IPS DF 6.9 (cell line): ENCODE measurements around the gene PRKAG2.

Experiments used
- DNase-seq: peaks from one replicate; pipeline ENCODE4 v3.0.0-alpha.2; 2013; ENCODE audit warnings: low read depth, low spot score
- H3K27ac ChIP-seq: one replicate; pipeline ENCODE4 v1.5.1; 2013; ENCODE audit warnings: low read length, control low read depth
- H3K27me3 ChIP-seq: 2 replicates; pipeline ENCODE4 v1.6.1; 2013; ENCODE audit warnings: mild to moderate bottlenecking, low read length; ENCODE audit not compliant: control insufficient read depth, insufficient read depth
- H3K36me3 ChIP-seq: 2 replicates; pipeline ENCODE4 v1.6.1; 2013; ENCODE audit warnings: low read length; ENCODE audit not compliant: control insufficient read depth, insufficient read depth
- H3K4me1 ChIP-seq: 2 replicates; pipeline ENCODE4 v1.6.1; 2013; ENCODE audit warnings: low read length; ENCODE audit not compliant: control insufficient read depth, insufficient read depth
- H3K4me3 ChIP-seq: 2 replicates; pipeline ENCODE4 v1.5.1; 2013; ENCODE audit warnings: mild to moderate bottlenecking, low read length
- H3K9me3 ChIP-seq: 2 replicates; pipeline ENCODE4 v1.6.1; 2013; ENCODE audit warnings: low read length, inconsistent platforms; ENCODE audit not compliant: control insufficient read depth, insufficient read depth
- WGBS: extraction: QIAGEN DNeasy Blood & Tissue Kit; methylation state at CpG from one replicate; pipeline ENCODE4 v1.1.7; 2013; ENCODE audit warnings: mixed read lengths, missing lambda C conversion rate; ENCODE audit not compliant: insufficient read length, insufficient coverage; 5-methylcytosine and 5-hydroxymethylcytosine counted together

PRKAG2 gene

GRCh38 chr7:151601521-151602305 is 275.2 kb downstream of the PRKAG2 start:
- no CpG with 5 or more reads among the region's 21 CpGs for WGBS
- H3K36me3 ChIP-seq = no peaks in the 10 kb centered on the region
- DNase-seq = no peak
- H3K4me3 ChIP-seq = no peak overlapping the region
- H3K27me3 ChIP-seq = no peaks in the 10 kb centered on the region
- H3K27ac ChIP-seq = no peak overlapping the region
- H3K9me3 ChIP-seq = no peaks in the 10 kb centered on the region
- no peaks in the 10 kb centered on the region for H3K4me1 ChIP-seq

GRCh38 chr7:151600331-151600730 is 276.6 kb downstream of the PRKAG2 start:
- H3K4me1 ChIP-seq = no peaks in the 10 kb centered on the region
- no peak for DNase-seq
- no peak overlapping the region for H3K27ac ChIP-seq
- no peak overlapping the region for H3K4me3 ChIP-seq
- no peaks in the 10 kb centered on the region for H3K36me3 ChIP-seq
- no CpG with 5 or more reads among the region's 3 CpGs for WGBS
- H3K27me3 ChIP-seq = no peaks in the 10 kb centered on the region
- no peaks in the 10 kb centered on the region for H3K9me3 ChIP-seq

GRCh38 chr7:151599401-151600227 is 277.3 kb downstream of the PRKAG2 start:
- no peak overlapping the region for H3K27ac ChIP-seq
- no peaks in the 10 kb centered on the region for H3K9me3 ChIP-seq
- H3K27me3 ChIP-seq = no peaks in the 10 kb centered on the region
- no peaks in the 10 kb centered on the region for H3K4me1 ChIP-seq
- H3K36me3 ChIP-seq = no peaks in the 10 kb centered on the region
- no peak overlapping the region for H3K4me3 ChIP-seq
- no CpG with 5 or more reads among the region's 10 CpGs for WGBS
- DNase-seq = no peak

- no peak for DNase-seq
- Histone ChIP-seq H3K4me3 (no peak overlapping the region), H3K4me1 (no peaks in the 10 kb centered on the region), H3K36me3 (no peaks in the 10 kb centered on the region), H3K27ac (no peak overlapping the region), H3K9me3 (no peaks in the 10 kb centered on the region), H3K27me3 (no peaks in the 10 kb centered on the region)
- no CpG with 5 or more reads among the region's 7 CpGs for WGBS
Observed at GRCh38 chr7:151597541-151598444, 279.1 kb downstream of the PRKAG2 start.

- no CpG with 5 or more reads among the region's 3 CpGs for WGBS
Observed at GRCh38 chr7:151595702-151596350, 281.1 kb downstream of the PRKAG2 start.

GRCh38 chr7:151592868-151593486 is 283.9 kb downstream of the PRKAG2 start:
- Histone ChIP-seq H3K27me3 (no peaks in the 10 kb centered on the region), H3K27ac (no peak overlapping the region), H3K4me3 (no peak overlapping the region), H3K36me3 (no peaks in the 10 kb centered on the region), H3K9me3 (no peaks in the 10 kb centered on the region), H3K4me1 (no peaks in the 10 kb centered on the region)
- DNase-seq = no peak
- no CpG with 5 or more reads among the region's 12 CpGs for WGBS

More at GRCh38 chr7:151595702-151596350, 281.1 kb downstream of the PRKAG2 start:
- H3K36me3 ChIP-seq = no peaks in the 10 kb centered on the region
- H3K27ac ChIP-seq = no peak overlapping the region
- no peak for DNase-seq
- H3K4me3 ChIP-seq = no peak overlapping the region
- H3K4me1 ChIP-seq = no peaks in the 10 kb centered on the region
- H3K27me3 ChIP-seq = no peaks in the 10 kb centered on the region
- H3K9me3 ChIP-seq = no peaks in the 10 kb centered on the region

- no peaks in the 10 kb centered on the region for H3K4me1 ChIP-seq
- H3K27me3 ChIP-seq = no peaks in the 10 kb centered on the region
- no peak overlapping the region for H3K4me3 ChIP-seq
- no peaks in the 10 kb centered on the region for H3K9me3 ChIP-seq
- no CpG with 5 or more reads among the region's 11 CpGs for WGBS
- DNase-seq = no peak
- H3K36me3 ChIP-seq = no peaks in the 10 kb centered on the region
- H3K27ac ChIP-seq = no peak overlapping the region
Observed at GRCh38 chr7:151592330-151592729, 284.6 kb downstream of the PRKAG2 start.

- Histone ChIP-seq H3K9me3 (no peaks in the 10 kb centered on the region), H3K4me3 (no peak overlapping the region), H3K27me3 (no peaks in the 10 kb centered on the region), H3K36me3 (no peaks in the 10 kb centered on the region), H3K4me1 (no peaks in the 10 kb centered on the region), H3K27ac (no peak overlapping the region)
- no peak for DNase-seq
- no CpG with 5 or more reads among the region's 14 CpGs for WGBS
Observed at GRCh38 chr7:151591866-151592265, 285.0 kb downstream of the PRKAG2 start.

GRCh38 chr7:151590850-151591771 is 285.8 kb downstream of the PRKAG2 start:
- H3K4me3 ChIP-seq = no peak overlapping the region
- no peaks in the 10 kb centered on the region for H3K36me3 ChIP-seq
- H3K27me3 ChIP-seq = no peaks in the 10 kb centered on the region
- DNase-seq = no peak
- H3K27ac ChIP-seq = no peak overlapping the region
- WGBS = no CpG with 5 or more reads among the region's 19 CpGs
- no peaks in the 10 kb centered on the region for H3K4me1 ChIP-seq
- no peaks in the 10 kb centered on the region for H3K9me3 ChIP-seq
